Measurements from ENCODE around the gene CFAP210. TPM values are rescaled to one million over a fixed set of nuclear protein-coding genes. Genes with fewer than 3 reads are reported as not detected.
"Not testable (repeated sequence)": the region's sequence is repeated elsewhere in the genome, so short reads cannot be mapped to it uniquely, and the experiment has no call there.

CFAP210 gene
- total and polyA plus RNA-seq, 9 of the 15 experiments (the other 6 are each of a cell fraction or from before 2014, with no cell fraction given) = 0.75 to 3.6 (median 1.3) TPM

DNA sequence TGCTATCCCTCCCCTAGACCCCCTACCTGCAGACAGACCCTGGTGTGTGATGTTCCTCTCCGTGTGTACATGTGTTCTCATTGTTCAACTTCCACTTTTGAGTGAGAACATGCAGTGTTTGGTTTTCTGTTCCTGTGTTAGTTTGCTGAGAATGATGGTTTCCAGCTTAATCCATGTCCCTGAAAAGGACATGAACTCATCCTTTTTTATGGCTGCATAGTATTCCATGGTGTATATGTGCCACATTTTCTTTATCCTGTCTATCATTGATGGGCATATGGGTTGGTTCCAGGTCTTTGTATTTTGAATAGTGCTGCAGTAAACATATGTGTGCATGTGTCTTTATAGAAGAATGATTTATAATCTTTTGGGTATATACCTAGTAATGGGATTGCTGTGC, 78.2 kb downstream of the CFAP210 start:
- intact Hi-C loops (cut with micrococcal nuclease); H3K4me1 ChIP-seq (replicated peaks in 1 of 2; ENCODE audit: control insufficient read depth in 2 of 2, insufficient read depth in 2 of 2, low read length in 2 of 2); DNase-seq (ENCODE audit: extremely low read depth in 1 of 4, low spot score in 3 of 4); H3K27me3 ChIP-seq (ENCODE audit: control insufficient read depth in 2 of 2, insufficient read depth in 2 of 2, low read length in 2 of 2); H3K9ac ChIP-seq (ENCODE audit: insufficient read depth in 1 of 2, low read depth in 2 of 2, low read length in 2 of 2); in situ Hi-C loops (cut with MboI); H3K9me1 ChIP-seq (ENCODE audit: control insufficient read depth, insufficient read depth, low read length); H3K9me3 ChIP-seq (replicated peaks; ENCODE audit: control insufficient read depth, insufficient read depth, low read depth, low read length); H2AFZ ChIP-seq (ENCODE audit: low read depth, low read length); CTCF ChIA-PET (ENCODE audit: low intra/inter-chr PET ratio); FAIRE-seq; H4K20me1 ChIP-seq (replicated peaks; ENCODE audit: control insufficient read depth, insufficient read depth, low read length); BruUV-seq (replicated peaks); ATAC-seq; H3K4me3 ChIP-seq; H3K4me2 ChIP-seq (ENCODE audit: insufficient read depth, low read length); H3K27ac ChIP-seq (ENCODE audit: extremely low read depth, low read depth, low read length): not testable (repeated sequence)
- POLR2A ChIA-PET = interaction anchor here (0.6 to 1.1 kb wide), 2 partner anchors 10 to 27 kb away, joined by 3 to 4 read pairs; no protein-coding TSS in a partner anchor
- TF ChIP-seq RBM25 (IDR thresholded peaks at IDR 0.05; ENCODE audit: low read depth, low read length, severe bottlenecking) (peak; percentile 19), ZNF146 (CRISPR knock-in tag; IDR thresholded peaks at IDR 0.05; ENCODE audit: unreplicated experiment) (peak; percentile 93), KDM1A (IDR thresholded peaks at IDR 0.05) (peak; percentile 21 to 33; a peak in 2 of 4 replicates), BCOR (IDR thresholded peaks at IDR 0.05) (peak; percentile 72)
- Histone ChIP-seq H3K36me3 (ENCODE audit: control insufficient read depth, insufficient read depth, low read length) (peaks cover 70% of the 10 kb centered on the region), H3K79me2 (ENCODE audit: control insufficient read depth, insufficient read depth, low read length) (peaks cover 42% of the 10 kb centered on the region)
- 100% methylated on average over 1 of the region's 1 CpG for WGBS (ENCODE audit: insufficient coverage, low coverage, missing lambda C conversion rate)

DNA sequence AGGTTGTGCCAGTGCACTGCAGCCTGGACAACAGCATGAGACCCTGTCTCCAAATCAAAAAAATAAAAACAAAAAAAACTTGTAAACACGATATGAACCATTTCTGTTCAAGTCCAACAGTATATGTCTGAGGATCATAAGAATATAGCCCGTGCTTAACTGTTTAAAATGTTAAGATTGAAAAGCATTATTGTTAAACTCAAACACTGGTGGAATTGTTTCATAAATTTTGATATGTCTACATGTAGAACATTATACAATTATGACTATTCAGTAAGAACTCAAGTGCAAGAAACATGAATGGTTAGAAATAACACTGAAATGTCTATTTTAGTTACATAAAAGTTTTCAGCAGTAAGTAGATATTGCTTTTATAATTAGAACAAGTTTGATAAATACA, 80.3 kb downstream of the CFAP210 start:
- intact Hi-C loops (cut with micrococcal nuclease) = loop anchor here (5.0 kb wide), 1 partner anchor 82 kb away; no protein-coding TSS in a partner anchor
- no peak overlapping the region for H2AFZ ChIP-seq (ENCODE audit: low read depth, low read length)
- H3K9me1 ChIP-seq (ENCODE audit: control insufficient read depth, insufficient read depth, low read length) = no peaks in the 10 kb centered on the region
- POLR2A ChIA-PET = interaction anchor here (0.8 to 1.8 kb wide), 3 partner anchors 10 to 28 kb away, joined by 3 to 4 read pairs (median 3); no protein-coding TSS in a partner anchor
- DNase-seq (ENCODE audit: extremely low read depth in 1 of 4, low spot score in 3 of 4) = no peak
- peaks cover 74% of the 10 kb centered on the region for H3K36me3 ChIP-seq (ENCODE audit: control insufficient read depth, insufficient read depth, low read length)
- H3K27me3 ChIP-seq (ENCODE audit: control insufficient read depth in 2 of 2, insufficient read depth in 2 of 2, low read length in 2 of 2) = no peaks in the 10 kb centered on the region
- H3K4me3 ChIP-seq = no peak overlapping the region
- no peaks in the 10 kb centered on the region for H3K9me3 ChIP-seq (replicated peaks; ENCODE audit: control insufficient read depth, insufficient read depth, low read depth, low read length)
- peaks cover 22% of the 10 kb centered on the region for H3K79me2 ChIP-seq (ENCODE audit: control insufficient read depth, insufficient read depth, low read length)
- H3K4me1 ChIP-seq (replicated peaks in 1 of 2; ENCODE audit: control insufficient read depth in 2 of 2, insufficient read depth in 2 of 2, low read length in 2 of 2) = no peaks in the 10 kb centered on the region
- WGBS (ENCODE audit: insufficient coverage, low coverage, missing lambda C conversion rate) = 88% methylated on average over 2 of the region's 2 CpGs
- ATAC-seq = no peak
- no peak overlapping the region for H3K9ac ChIP-seq (ENCODE audit: insufficient read depth in 1 of 2, low read depth in 2 of 2, low read length in 2 of 2)
- H3K27ac ChIP-seq (ENCODE audit: extremely low read depth, low read depth, low read length) = no peak overlapping the region
- BruUV-seq (replicated peaks) = no TSS peak
- H3K4me2 ChIP-seq (ENCODE audit: insufficient read depth, low read length) = no peak overlapping the region
- FAIRE-seq = no peak
- 0 out of 2 replicates have a peak, but pooled peaks have one; percentile 11 for TF ChIP-seq ZNF707 (CRISPR knock-in tag; conservative IDR thresholded peaks at IDR 0.05)
- no peak for TF ChIP-seq MEIS2 (IDR thresholded peaks at IDR 0.05; ENCODE audit: partially characterized antibody)
- CTCF ChIA-PET (ENCODE audit: low intra/inter-chr PET ratio) = no interaction called here
- in situ Hi-C loops (cut with MboI) = no loop called here
- no peaks in the 10 kb centered on the region for H4K20me1 ChIP-seq (replicated peaks; ENCODE audit: control insufficient read depth, insufficient read depth, low read length)
